HG03025 (cell line): ENCODE results near the gene PAX1.

Experiments used
- ATAC-seq: cut with Tn5 transposase; IDR thresholded peaks from one replicate; pipeline ENCODE4 v1.9.1; 2021; ENCODE audit warnings: mild to moderate bottlenecking, moderate library complexity; ENCODE audit not compliant: unreplicated experiment, low FRiP score

Gene PAX1

DNA sequence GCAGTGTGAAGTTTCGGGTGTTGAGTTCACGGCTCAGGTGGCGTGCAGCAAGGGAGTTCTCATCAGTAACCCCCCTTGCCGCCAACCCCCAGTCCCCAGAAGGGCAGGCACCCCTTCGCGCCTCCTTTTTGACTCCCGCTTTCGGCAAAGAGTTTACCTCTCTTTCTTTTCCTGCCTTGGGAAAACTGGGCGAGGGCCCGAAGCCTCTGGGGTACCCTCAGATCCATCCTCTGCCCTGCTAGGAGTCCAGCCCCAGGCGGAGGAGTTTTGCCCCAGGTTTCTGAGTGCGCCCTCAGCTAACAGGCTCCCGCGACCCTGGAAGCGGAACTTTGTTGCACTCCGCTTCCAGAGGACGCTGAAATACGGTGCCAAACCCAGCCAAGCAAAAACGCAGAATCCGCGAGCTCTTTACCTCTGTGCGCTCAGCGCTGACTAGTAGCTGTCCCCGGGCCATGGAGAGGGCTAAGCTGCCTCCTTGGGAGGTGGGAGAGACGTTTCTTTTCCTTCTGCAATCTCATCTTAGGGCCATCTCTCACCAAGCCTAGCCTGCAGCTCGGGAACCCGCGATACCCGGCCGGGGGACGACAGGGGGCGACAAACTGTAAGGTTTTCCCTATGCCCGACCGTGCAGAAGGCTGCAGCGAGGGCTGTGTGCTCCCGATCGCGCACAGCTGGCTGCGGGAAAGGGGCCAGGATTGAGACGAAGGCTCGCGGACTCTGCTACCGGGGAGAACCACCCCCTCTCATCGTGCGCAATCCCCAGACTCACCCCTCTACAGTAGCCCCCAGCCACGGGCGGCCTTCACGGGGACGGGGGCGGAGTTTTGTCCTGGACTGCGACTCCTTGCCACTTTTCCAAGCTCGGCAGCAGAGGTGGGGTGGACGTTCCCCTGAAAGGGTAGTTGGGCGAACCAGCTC, 2.7 kb upstream of the PAX1 start:
- ATAC-seq = no peak

DNA sequence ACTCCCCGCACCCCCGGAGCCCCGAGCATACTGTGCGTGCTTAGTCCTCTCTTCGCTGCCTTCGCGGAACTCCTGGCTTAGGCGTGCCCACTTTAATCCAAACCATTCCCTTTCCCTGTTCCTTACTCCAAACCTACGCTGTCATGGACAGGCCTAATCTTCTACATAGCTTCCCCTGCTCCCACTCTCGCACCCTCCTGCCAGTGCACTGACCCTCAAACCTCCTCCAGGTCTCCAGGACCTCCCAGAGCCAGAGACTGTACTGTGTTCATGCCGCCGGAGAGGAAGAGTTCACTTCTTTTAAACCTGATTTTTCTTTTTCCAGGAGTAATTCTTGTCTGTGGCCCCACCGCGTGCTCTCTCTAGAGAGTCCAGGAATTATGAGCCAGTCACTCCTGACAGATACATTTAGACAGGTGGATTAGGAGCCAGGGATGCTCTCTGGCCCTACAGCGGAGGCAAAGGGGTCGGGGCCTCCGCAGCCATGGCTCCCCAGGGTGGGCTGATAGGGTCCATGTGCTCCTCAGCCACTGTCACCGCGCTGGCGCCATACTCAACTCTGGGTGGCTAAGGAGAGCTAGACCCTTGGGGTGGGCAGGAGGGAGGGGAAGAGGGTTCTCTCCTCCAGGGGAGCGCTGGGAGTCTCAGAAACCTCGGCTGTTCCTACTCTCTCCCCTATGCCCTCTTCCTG, 1.6 kb upstream of the PAX1 start:
- ATAC-seq = no peak

DNA sequence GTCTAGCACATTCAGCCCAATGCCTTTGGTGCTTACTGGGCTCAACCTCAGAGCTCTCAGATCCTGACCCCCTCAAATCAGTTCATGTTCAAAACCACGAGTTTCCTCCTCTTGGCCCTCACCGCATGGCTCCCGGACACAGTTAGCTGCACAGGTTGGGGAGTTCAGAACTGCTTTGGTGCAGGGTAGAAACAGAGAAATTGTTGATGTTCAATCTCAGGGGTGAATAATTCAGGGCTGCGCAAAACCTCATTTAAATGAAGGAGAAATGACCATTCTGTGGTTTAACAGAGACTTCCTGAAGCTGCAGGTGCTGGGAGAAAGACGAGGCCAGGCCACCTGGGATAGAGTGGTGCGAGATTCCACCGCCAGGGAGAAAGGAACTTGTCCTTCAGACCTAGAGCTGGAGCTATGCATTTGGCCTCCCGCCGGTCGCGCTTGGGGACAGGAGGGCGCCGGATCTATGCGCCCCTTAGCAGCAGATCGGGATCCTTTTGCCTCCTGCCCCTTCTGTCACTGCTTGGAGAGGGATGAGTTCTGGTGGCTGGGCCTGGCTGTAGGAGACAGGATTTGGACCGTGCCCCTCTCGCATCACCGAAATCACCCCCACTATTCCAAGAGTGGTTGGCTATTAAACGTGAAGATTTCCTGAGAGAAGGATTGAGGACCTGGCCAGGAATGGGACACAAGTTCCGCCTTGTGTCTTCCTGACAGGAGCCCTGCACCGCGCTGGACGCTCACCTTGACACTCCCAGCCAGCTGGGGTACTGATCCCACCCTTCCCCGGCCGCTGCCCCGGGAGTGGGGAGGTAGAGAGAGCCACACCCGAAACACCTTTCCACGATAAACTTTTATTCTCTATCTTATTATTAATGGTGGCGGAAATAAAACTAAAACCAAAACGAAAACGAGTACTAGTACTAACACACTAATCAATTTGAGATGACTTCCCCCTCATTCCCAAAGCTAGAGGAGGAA, 767 bp upstream of the PAX1 start:
- ATAC-seq = no peak

DNA sequence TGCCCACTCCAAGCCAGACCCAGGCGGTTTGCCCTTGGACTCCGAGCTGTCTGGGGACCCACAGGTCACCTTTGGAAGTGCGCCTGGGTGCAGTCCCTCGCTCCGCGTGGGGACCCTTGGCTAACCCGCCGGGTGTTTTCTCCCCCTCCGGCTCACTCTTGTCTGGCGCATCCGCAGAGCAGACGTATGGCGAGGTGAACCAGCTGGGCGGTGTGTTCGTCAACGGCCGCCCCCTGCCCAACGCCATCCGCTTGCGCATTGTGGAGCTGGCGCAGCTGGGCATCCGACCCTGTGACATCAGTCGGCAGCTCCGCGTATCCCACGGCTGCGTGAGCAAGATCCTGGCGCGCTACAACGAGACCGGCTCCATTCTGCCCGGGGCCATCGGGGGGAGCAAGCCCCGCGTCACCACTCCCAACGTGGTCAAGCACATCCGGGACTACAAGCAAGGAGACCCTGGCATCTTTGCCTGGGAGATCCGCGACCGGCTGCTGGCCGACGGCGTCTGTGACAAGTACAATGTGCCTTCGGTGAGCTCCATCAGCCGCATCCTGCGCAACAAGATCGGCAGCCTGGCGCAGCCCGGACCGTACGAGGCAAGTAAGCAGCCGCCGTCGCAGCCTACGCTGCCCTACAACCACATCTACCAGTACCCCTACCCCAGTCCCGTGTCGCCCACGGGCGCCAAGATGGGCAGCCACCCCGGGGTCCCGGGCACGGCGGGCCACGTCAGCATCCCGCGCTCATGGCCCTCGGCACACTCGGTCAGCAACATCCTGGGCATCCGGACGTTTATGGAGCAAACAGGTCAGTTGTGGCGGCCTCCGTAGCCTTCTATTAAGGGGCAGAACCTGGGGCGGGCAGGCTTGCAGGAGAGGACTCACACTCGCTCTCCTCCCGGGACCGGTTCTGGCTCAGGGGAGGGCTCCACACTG, 1.1 kb downstream of the PAX1 start:
- no peak for ATAC-seq

DNA sequence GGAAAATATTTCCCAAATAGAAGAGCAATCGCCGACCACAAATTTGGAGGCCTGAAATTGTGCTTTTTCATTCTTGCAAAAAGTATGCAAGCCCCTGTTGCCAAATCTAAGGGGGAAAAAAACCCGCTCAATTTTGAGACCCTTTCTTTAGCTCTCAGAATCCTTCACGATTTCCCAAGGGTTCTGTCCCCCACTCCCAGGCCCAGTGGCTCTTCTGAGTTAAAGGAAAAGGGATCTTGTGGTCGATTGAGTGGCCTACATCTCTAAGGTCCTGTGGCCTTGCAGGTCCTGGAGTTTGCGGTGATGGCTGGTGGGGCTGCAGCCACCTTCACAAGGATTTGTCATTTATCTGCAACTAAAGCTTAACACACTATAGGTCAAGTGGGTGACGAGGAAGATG, 1.8 kb downstream of the PAX1 start:
- ATAC-seq = no peak

DNA sequence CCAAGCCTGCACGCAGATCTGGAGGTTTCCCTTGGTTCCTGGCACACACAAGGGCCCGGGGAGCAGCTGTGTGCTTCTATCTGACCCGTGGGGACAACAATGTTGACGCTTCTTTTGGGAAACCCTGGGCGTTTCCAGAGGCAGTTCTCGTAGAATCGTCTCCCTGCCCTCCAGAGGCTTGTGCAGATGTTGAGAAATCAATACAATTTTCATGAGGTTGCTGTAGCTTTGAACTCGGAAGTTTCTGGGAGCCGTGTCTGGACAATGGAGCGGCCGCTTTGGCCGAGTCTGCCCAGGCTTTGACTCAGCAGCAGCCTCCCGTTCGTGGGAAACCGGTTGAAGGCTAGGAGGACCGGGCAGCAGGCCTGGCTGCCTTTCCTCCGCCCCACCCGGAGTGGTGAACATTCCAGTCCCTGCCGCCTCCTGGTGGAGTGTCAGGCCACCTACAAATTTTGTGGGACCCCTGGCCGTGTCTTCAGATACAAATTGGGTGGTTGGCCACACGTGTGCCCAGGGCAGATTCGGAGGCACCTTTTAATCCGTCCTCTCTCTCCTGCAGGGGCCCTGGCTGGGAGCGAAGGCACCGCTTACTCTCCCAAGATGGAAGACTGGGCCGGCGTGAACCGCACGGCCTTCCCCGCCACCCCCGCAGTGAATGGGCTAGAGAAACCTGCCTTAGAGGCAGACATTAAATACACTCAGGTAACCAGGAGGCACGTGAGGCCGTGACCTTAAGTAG, 2.7 kb downstream of the PAX1 start:
- no peak for ATAC-seq

DNA sequence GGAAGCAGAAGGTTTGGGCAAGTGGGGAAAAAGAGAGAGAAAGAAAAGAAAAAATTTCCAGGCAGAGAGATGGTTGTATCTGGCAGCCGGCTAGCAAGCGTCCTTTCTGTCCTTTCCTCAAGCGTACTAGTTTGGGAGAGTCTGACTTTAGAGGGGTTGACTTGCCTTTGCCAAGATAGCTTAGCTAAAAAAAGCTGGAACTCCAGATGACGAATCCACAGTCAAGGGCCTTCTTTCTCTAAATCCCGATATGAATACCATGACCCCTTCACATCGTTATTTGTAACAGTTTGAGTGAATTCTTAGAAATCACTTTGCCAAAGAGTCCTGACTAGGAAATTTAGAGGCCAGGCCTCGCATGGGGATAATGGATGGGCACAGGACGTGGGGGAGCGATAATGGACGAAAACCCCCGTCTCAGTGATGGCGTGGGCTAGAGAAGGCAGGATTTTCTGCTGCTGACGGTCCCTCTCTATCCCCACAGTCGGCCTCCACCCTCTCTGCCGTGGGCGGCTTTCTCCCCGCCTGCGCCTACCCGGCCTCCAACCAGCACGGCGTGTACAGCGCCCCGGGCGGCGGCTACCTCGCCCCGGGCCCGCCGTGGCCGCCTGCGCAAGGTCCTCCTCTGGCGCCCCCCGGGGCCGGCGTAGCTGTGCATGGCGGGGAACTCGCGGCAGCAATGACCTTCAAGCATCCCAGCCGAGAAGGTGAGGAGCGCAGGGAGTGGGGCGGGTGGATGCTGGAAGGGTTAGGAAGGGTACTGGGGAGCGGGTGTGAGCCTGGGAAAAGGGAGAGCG, 3.5 kb downstream of the PAX1 start:
- ATAC-seq = no peak

DNA sequence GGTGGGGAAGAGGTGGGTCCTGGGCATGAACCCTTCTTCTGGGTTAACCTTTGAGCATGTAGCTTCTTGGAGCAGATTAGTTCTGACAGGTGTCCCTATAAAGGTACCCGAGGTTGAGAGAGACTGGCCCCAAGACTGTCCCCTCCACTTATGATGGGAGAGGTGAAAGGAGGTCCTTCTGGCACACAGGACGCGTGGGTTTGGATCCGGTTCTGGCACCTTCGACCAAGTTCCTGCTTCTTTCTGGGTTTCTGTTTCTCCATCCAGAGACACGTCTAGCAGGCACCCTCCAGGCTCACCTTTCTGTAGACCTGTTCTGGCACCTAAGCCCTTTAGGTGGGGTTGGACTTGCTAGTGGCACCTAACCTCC, 4.1 kb downstream of the PAX1 start:
- no peak for ATAC-seq

DNA sequence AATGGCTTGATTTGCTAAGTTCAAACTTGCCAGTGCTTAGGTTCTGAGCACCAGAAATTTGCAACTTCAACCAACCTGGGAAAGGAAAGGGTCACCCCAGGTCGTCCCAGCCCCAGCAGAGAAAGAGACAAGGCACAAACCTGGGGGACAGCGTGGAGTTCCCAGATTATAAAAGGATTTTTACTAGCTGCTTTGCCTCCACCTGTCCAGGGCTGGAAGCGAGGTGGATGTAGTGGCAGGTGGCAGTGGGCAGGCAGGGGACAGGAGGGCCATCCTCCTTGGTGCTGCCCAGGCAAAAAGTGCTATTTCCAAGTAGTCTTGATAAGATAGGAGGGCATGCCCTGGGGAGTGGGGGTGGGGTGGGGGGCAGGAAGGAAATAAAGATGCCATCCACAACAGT, 4.9 kb downstream of the PAX1 start:
- ATAC-seq = no peak

DNA sequence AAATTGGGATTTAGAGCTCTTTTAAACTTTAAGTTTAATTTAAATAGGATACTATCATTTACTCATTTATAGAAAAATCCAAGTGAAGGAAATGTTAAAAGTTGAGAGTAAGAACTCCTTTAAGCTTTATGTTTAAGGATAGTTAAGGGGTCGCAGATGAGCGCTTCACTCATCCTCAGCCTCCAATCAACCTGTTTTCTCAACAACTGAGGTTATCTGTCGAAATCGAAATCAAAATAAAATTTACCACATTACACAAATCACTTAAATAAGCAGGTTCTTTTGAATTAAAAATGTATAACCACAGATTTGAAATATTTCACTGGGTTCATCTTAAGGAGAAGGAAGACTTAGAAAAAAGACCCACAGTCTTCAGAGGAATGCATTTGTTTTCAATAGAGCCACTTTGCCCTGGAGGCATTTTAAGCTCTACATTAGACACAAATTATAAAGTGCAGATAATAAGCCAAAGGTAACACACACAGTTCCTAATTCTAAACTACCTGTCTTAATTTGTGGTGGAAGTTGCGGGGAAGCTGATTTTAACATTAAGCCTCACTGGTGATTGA, 5.5 kb downstream of the PAX1 start:
- no peak for ATAC-seq

DNA sequence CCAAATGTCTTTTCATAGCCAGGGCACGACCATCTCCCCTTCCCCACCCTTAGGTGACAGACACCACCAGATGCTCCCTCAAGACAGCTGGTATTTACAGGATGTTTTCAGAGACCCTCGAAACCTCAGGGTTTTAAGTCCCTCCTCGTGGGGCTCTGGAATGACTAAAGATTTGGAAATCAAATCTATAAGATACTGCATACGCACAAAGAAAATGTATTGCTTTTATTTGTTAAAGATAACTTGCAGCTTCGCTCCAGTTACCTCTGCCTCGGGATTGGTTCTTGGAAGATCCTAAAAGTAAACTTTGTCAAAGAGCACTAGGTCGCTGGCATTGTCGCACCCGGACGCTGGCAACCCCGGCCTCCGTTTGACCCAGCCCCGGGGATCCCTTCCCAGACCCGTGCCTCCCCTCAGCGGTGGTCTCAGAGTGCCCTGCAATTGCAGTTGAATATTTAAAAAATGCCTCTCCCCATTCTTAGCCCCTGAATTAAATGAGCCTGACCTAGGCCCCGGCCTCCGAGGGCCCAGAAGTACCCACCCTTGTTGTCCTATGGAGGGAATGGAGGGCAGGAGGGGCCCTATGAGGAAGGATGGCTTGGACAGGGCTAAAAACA, 7.1 kb downstream of the PAX1 start:
- ATAC-seq = no peak

DNA sequence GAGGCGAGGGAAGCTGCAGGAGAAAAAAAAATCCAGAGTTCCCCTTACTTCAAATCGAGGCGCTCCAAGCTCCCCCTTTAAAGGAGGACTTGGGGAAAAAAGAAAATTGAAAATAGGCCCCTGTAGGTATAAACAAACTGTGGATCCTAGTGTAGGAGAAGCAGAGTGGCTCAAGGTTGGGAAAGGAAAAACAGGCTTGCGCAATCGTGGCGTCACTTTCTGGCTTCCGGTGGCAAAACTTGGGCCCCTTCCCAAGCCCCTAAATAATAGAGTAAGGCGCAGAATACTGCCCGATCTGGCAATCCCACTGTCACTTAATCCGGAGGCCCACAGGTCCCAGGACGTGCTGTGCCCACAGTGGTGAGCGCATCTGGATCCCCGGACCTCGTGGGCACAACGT, 8.0 kb downstream of the PAX1 start:
- no peak for ATAC-seq

DNA sequence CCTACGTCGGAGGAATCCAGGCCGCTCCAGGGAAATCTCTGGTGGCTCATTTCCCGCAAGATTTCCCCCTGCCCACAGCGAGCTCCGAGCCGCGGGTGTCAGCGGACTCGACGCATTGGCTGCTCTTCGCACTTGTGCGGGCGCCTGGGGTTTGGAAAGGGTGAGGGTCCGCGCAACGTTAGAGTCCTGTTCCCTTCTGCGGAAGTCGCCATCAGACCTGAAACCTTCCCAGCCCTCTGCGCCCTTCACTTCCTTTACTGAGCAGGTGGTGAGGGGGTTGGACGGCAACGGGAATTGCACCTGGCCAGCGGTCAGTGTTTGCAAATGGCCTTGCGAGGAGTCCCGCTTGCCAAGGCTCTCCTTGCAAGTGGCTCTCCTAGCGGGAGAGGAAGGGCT, 8.4 kb downstream of the PAX1 start:
- ATAC-seq = no peak

DNA sequence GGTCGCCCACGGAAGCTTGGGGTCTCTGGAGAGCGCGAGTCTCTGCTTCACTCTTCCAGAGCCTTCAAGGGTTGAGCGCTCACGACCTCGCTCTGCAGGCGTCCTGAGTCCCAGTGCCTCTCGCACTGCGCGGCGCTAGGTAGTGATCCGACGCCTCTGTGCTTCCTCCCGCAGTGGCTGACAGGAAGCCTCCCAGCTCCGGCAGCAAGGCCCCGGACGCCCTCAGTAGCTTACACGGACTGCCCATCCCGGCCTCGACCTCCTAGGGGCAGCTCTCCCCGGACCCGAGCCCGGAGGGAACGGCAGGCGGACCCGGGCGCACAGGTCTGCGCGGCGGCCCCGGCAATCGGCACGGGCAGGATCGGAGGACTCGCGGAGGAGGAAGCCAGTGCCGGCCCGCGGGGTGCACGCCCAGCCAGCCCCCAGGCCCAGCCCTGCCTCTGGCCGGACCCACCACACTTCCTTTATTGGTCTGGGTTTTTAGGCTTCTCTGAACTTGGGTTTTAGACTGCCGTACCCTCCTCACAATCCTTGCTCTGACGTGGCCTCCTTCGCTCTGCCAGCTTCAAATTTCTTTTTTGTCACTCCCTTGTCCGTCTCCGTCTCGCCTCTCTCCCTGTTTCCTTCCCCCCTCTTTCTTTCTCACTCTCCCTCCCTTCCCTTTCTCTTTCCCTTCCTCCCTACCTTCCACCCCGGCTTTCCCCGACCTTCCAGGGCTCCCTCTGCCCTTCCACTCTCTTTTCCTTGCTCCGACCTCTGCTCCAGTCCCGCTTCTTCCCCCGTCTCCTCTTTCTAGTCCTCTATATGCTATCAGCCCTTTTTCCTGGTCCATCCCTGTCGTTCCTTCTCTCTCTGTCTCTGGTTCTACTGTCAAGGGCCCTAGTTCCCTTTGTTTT, 9.1 kb downstream of the PAX1 start:
- no peak for ATAC-seq

DNA sequence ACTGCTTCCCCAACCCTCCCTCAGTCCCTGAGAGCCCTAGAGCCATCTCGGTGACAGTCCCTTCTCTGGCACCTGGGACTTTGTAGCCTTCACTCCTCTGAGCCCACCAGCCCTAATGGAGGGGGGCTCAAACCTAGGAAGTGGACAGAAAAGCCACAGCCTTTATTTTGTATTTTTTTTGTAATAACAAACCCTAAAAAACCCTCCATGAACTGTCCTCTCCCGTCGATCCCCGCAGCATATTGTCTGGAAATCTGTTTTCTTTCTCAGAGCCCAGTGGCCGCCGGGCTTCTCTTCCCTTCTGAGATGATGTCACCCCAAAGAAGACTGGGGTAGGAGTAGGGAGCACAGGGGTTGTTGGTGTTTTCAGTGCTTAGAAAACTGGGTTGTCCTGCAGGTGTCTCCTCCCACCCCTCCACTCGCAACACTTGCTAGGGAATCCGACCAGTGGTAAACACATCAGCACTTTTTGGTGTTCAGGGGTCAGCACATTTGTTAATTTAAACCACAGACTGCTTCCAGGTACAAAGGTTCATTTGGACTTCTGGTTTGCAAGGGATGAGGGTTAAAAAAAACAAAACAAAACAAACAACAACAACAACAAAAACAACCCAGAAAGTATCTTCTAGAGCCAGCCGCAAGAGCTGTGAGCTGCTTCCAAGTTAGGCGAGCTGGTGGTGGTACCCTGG, 9.9 kb downstream of the PAX1 start:
- ATAC-seq = no peak

DNA sequence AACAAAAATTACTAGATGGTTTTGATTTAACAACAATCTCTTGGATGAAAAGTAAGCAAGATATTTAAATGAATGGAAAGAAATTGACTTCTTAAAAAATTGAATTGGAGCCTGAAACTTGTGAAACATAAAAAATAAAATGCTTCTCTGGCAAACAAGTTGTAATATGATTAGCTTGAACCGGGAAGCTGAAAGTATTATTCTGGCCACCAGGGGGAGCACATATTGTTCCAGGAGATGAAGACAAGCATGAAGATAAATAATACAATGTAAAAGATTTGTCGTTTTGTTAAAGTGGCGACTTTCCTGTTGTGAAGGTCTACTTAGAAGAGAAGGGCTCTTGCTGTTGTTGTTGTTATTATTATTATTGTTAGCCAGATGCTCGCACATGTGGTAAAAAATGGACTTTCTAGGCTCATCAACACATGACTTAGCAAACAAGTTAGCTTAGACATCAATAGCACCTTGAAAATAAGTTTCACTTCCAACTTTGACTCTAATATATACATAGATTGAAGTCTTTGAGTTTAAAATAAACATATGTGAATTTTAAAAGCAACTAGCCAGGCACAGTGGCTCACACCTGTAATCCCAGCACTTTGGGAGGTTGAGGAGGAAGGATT, 14.2 kb downstream of the PAX1 start:
- ATAC-seq = no peak
